ENCODE measurements around the gene FKBP3.

GRCh38 chr14:45078323-45078722 lies 56.0 kb downstream of the FKBP3 start:
- TF ChIP-seq ZFP91 (CRISPR knock-in tag; IDR thresholded peaks at IDR 0.05; ENCODE audit: borderline replicate concordance): no peak
- no peak for TF ChIP-seq MEF2D (CRISPR knock-in tag; IDR thresholded peaks at IDR 0.05)
- no peak for TF ChIP-seq ZNF224 (CRISPR knock-in tag; IDR thresholded peaks at IDR 0.05)
- no peak for TF ChIP-seq KLF6 (CRISPR knock-in tag; IDR thresholded peaks at IDR 0.05)
- no peak for TF ChIP-seq SKI (IDR thresholded peaks at IDR 0.05; ENCODE audit: partially characterized antibody)
- no peak for TF ChIP-seq RFX1 (IDR thresholded peaks at IDR 0.05)
- TF ChIP-seq EZH2 (conservative IDR thresholded peaks at IDR 0.05; ENCODE audit: low read depth, low read length): no peak
- TF ChIP-seq SMYD3 (CRISPR knock-in tag; IDR thresholded peaks at IDR 0.05): no peak
- TF ChIP-seq NR1H2 (CRISPR knock-in tag; IDR thresholded peaks at IDR 0.05; ENCODE audit: borderline replicate concordance, low read depth): no peak
- TF ChIP-seq THAP7 (CRISPR knock-in tag; IDR thresholded peaks at IDR 0.05): no peak
